GM12878 (cell line): Measurements from ENCODE around the gene MEG3. TPM values are rescaled to one million over a fixed set of nuclear protein-coding genes. Genes with fewer than 3 reads are reported as not detected.

ENCODE experiments used
- ATAC-seq: fragments of 200-7000 bp; cut with Tn5 transposase; 3 replicates; pipeline ENCODE4 v1.9.1; 2020; ENCODE audit warnings: mild to moderate bottlenecking, moderate library complexity
- BruUV-seq: library from RNA; stranded (reverse); fragments of 400-500 nt; replicated peaks from 2 replicates; lab custom pipeline; 2021; lab: Mats Ljungman, UMichigan
- CTCF ChIA-PET: fragments of 300-600 bp; sonication (Branson Sonifier 250); formaldehyde crosslinking; extraction: SDS; loops from one replicate; lab custom pipeline; 2021; ENCODE audit warnings: inconsistent platforms; lab: Yijun Ruan, JAX
- POLR2A ChIA-PET: fragments of 350-600 bp; formaldehyde crosslinking; extraction: SDS; loops from one replicate; lab custom pipeline; 2021; ENCODE audit warnings: inconsistent platforms; lab: Charles Lee
- RAD21 ChIA-PET: fragments of 300-600 bp; sonication (Branson Sonifier 250); formaldehyde crosslinking; loops from one replicate; lab custom pipeline; 2023; ENCODE audit warnings: antibody characterized with exemption; ENCODE audit not compliant: unreplicated experiment; lab: Charles Lee
- SMC1A ChIA-PET: fragments of 300-600 bp; sonication (Branson Sonifier 250); formaldehyde crosslinking; loops from one replicate; lab custom pipeline; 2023; ENCODE audit not compliant: unreplicated experiment, uncharacterized antibody; lab: Charles Lee
- DNase-seq: peaks from one replicate; pipeline ENCODE4 v3.0.0-alpha.2; 2011; ENCODE audit warnings: low read depth, low spot score
- FAIRE-seq: peaks from 3 replicates; lab custom pipeline; 2011; peaks lifted over from hg19 to GRCh38; lab: Jason Lieb, UNC
- H2AFZ ChIP-seq: 2 replicates; pipeline ENCODE4 v1.6.0; 2011; ENCODE audit warnings: low read depth, low read length, control low read depth; ENCODE audit not compliant: control insufficient read depth
- H3K27ac ChIP-seq: 2 replicates; pipeline ENCODE4 v1.5.1; 2011; ENCODE audit warnings: control low read depth; ENCODE audit not compliant: control insufficient read depth, insufficient read depth
- H3K27me3 ChIP-seq, 2 experiments: replicated peaks in 1 of 2; 2 replicates each; pipeline versions ENCODE4 v1.6.0 to v1.6.1; 2011; ENCODE audit warnings: low read length in 1 of 2; ENCODE audit not compliant: control insufficient read depth in 2 of 2, insufficient read depth in 2 of 2
- H3K36me3 ChIP-seq, 2 experiments: 2 replicates each; pipeline ENCODE4 v1.5.1; 2011; ENCODE audit warnings: low read length in 1 of 2; ENCODE audit not compliant: control insufficient read depth in 2 of 2, insufficient read depth in 2 of 2
- H3K4me1 ChIP-seq: 2 replicates; pipeline ENCODE4 v1.6.1; 2011; ENCODE audit warnings: mild to moderate bottlenecking, low read length, moderate library complexity, mixed read lengths; ENCODE audit not compliant: control insufficient read depth, insufficient read depth
- H3K4me2 ChIP-seq: 2 replicates; pipeline ENCODE4 v1.6.0; 2011; ENCODE audit warnings: control low read depth; ENCODE audit not compliant: control insufficient read depth, insufficient read depth
- H3K4me3 ChIP-seq: fragments of 200-600 bp; sonication (generic); 2 replicates; pipeline ENCODE4 v1.5.1; 2016
- H3K79me2 ChIP-seq: 2 replicates; pipeline ENCODE4 v1.6.0; 2011; ENCODE audit warnings: low read length; ENCODE audit not compliant: control insufficient read depth, insufficient read depth
- H3K9ac ChIP-seq: 2 replicates; pipeline ENCODE4 v1.8.0; 2011; ENCODE audit warnings: low read length, control low read depth, mixed read lengths; ENCODE audit not compliant: control insufficient read depth, insufficient read depth
- H3K9me3 ChIP-seq: replicated peaks from 3 replicates; pipeline ENCODE4 v1.5.1; 2011; ENCODE audit warnings: mild to moderate bottlenecking, low read length; ENCODE audit not compliant: control insufficient read depth, insufficient read depth
- H4K20me1 ChIP-seq: 2 replicates; pipeline ENCODE4 v1.6.0; 2011; ENCODE audit not compliant: control insufficient read depth, insufficient read depth
- JUNB ChIP-seq: IDR thresholded peaks from 2 replicates; pipeline ENCODE4 v1.6.1; 2016; ENCODE audit warnings: antibody characterized with exemption, mild to moderate bottlenecking
- LARP7 ChIP-seq: fragments of 450-650 bp; IDR thresholded peaks from 2 replicates; pipeline ENCODE4 v1.6.1; 2017; ENCODE audit warnings: mild to moderate bottlenecking
- POU2F2 ChIP-seq: IDR thresholded peaks from 3 replicates; pipeline ENCODE4 v1.6.1; 2011; ENCODE audit warnings: low read depth, mild to moderate bottlenecking, low read length, borderline replicate concordance
- SIN3A ChIP-seq: IDR thresholded peaks from 2 replicates; pipeline ENCODE4 v1.6.1; 2012; ENCODE audit warnings: low read depth, low read length, improper control_type of control experiment
- SIX5 ChIP-seq: IDR thresholded peaks from 2 replicates; pipeline ENCODE4 v1.6.1; 2011; ENCODE audit warnings: mild to moderate bottlenecking, low read depth, low read length, moderate library complexity; ENCODE audit not compliant: severe bottlenecking
- SUPT20H ChIP-seq: IDR thresholded peaks from 2 replicates; pipeline ENCODE4 v1.6.1; 2011; ENCODE audit warnings: low read depth, mild to moderate bottlenecking, low read length, moderate library complexity, borderline replicate concordance; ENCODE audit not compliant: control insufficient read depth
- TBL1XR1 ChIP-seq: IDR thresholded peaks from 2 replicates; pipeline ENCODE4 v1.6.1; 2012; ENCODE audit warnings: low read depth, low read length, improper control_type of control experiment
- YBX1 ChIP-seq: fragments of 450-650 bp; IDR thresholded peaks from 2 replicates; pipeline ENCODE4 v1.6.1; 2016; ENCODE audit warnings: antibody characterized with exemption
- ZBED1 ChIP-seq: IDR thresholded peaks from 2 replicates; pipeline ENCODE4 v1.6.1; 2016; ENCODE audit warnings: borderline replicate concordance
- WGBS: methylation state at CpG from one replicate; pipeline ENCODE4 v1.1.6; 2016; ENCODE audit warnings: low lambda C conversion rate; ENCODE audit not compliant: insufficient replicate concordance, insufficient coverage; ENCODE audit errors: missing lambda C conversion rate; 5-methylcytosine and 5-hydroxymethylcytosine counted together
- in situ Hi-C: fragments of 300-500 bp; cut with MboI; formaldehyde crosslinking; loops from 9 replicates; pipeline ENCODE4 v1.14.3; 2018; ENCODE audit warnings: mixed read lengths
- intact Hi-C: fragments of 100-400 bp; cut with micrococcal nuclease; formaldehyde crosslinking; loops from one replicate; pipeline ENCODE4 v1.14.2; 2022; ENCODE audit not compliant: unreplicated experiment
- polyA plus RNA-seq, 11 experiments: library from polyadenylated mRNA; depleted of rRNA in 4 of 11; unstranded in 6 of 11; stranded (reverse) in 5 of 11; fragments of >200 nt; fragmentation: Nextera tagmentation in 4 of 11; fragmentation: Illumina TruSeq in 1 of 11; extraction: Ambion mirVana in 4 of 11; extraction: Trizol in 1 of 11; gene quantifications; 1 replicate in 1 of 11; 2 replicates in 10 of 11; pipeline versions ENCODE4 v1.2.1 to v1.2.3, GENCODE V29; 2011 to 2016; ENCODE audit warnings: inconsistent platforms in 2 of 11, missing spikeins in 2 of 11, low read depth in 1 of 11
- total RNA-seq, 4 experiments: library from RNA; depleted of rRNA in 3 of 4; stranded (reverse); fragments of >200 nt in 3 of 4; fragmentation: Illumina TruSeq in 1 of 4; extraction: Trizol in 1 of 4; gene quantifications; 2 replicates each; pipeline versions ENCODE4 v1.2.1 to v1.2.3, GENCODE V29; 2013 to 2021

The MEG3 gene
- total and polyA plus RNA-seq, 10 of the 15 experiments (the other 5 are each of a cell fraction or from before 2014, with no cell fraction given) = 0.03 to 2.9 (median 0.95) TPM; not detected in 7

DNA sequence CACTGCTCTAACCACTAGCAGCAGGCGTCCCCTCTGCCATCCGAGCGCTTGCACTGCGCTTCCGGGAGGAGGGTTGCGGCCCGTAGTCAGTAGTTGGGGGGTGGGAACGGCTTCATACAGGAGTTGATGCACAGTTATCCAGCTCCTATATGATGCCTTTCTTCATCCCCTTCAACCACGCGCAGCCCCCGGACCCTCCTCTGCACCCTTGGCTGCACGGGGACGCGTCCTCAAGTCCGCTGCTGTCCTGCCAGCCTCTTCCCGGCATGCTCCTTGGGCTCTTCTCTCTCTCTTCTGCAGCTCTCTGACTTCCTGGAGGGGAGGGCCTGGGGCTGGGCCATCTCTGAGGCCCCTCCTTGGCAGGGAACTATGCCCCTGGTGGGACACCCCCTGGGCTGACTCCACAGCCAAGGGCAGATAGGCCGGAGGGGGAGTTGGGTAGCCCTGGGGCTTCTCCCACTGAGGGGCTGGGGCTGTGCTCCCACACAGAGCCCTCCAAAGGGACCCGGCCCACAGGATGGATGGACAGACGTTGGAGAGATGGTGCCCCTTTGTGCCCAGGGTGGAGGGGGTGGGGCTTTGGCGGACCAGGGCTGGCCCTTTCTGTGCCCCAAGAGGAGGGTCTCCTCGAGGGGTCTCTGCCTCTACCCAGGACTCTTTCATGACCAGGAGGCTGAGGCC is 48.6 kb downstream of the MEG3 start:
- no peak overlapping the region for H3K4me2 ChIP-seq
- TF ChIP-seq YBX1 (no peak), LARP7 (no peak), SUPT20H (no peak), ZBED1 (no peak), SIN3A (no peak), JUNB (no peak), SIX5 (no peak)
- in situ Hi-C loops = no loop called here

DNA sequence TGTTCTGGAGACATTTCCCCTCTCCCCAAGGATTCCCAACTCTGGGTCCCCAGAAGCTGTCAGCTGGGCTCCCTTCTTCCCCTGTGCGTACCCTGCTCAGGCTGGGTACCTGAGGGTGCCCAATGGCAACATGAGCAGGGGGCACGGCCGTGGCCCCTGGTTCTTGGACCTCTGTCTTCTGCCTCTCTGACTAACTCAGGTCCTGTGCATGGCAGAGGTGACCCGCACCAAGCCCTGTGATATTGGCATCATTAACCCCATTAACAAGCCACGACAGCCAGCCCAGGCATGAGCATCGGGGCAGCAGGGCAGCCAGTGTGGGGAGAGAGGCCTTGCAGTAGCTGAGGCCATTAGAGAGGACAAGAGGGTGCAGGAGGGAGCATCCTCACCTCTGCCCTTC is 49.2 kb downstream of the MEG3 start:
- ChIA-PET POLR2A (no interaction called here), SMC1A (no interaction called here), RAD21 (no interaction called here)
- H3K4me2 ChIP-seq = no peak overlapping the region
- H4K20me1 ChIP-seq = no peaks in the 10 kb centered on the region
- no peak overlapping the region for H3K27ac ChIP-seq
- no peaks in the 10 kb centered on the region for H3K4me1 ChIP-seq
- TF ChIP-seq POU2F2 = no peak
- TF ChIP-seq TBL1XR1 = no peak
- TF ChIP-seq, all 136 proteins: peak for 0
- intact Hi-C loops (no loop called here), in situ Hi-C loops (no loop called here)
- Histone ChIP-seq H3K4me3 (no peak overlapping the region), H3K27me3 (no peaks in the 10 kb centered on the region), H3K79me2 (no peaks in the 10 kb centered on the region), H2AFZ (no peak overlapping the region), H3K9ac (no peak overlapping the region), H3K9me3 (no peaks in the 10 kb centered on the region; the same call in 2 of the 3 replicates), H3K36me3 (no peaks in the 10 kb centered on the region)
- FAIRE-seq = no peak
- CTCF ChIA-PET = no interaction called here
- 12% methylated on average over 6 of the region's 6 CpGs for WGBS
- BruUV-seq = no TSS peak
- DNase-seq = no peak
- ATAC-seq = no peak

More for the DNA sequence above, 48.6 kb downstream of the MEG3 start:
- ATAC-seq (no peak), FAIRE-seq (no peak), DNase-seq (no peak)
- POLR2A ChIA-PET = no interaction called here
- SMC1A ChIA-PET = no interaction called here
- Histone ChIP-seq H3K79me2 (no peaks in the 10 kb centered on the region), H3K27ac (no peak overlapping the region), H3K9me3 (no peaks in the 10 kb centered on the region; the same call in 2 of the 3 replicates), H2AFZ (no peak overlapping the region), H3K36me3 (no peaks in the 10 kb centered on the region), H3K4me3 (no peak overlapping the region), H3K4me1 (no peaks in the 10 kb centered on the region), H4K20me1 (no peaks in the 10 kb centered on the region), H3K27me3 (no peaks in the 10 kb centered on the region), H3K9ac (no peak overlapping the region)
- CTCF ChIA-PET = no interaction called here
- intact Hi-C loops = no loop called here
- 69% methylated on average over 21 of the region's 21 CpGs for WGBS
- no TSS peak for BruUV-seq
- RAD21 ChIA-PET = no interaction called here
